Measurements from ENCODE around the gene BCL7A.

DNA sequence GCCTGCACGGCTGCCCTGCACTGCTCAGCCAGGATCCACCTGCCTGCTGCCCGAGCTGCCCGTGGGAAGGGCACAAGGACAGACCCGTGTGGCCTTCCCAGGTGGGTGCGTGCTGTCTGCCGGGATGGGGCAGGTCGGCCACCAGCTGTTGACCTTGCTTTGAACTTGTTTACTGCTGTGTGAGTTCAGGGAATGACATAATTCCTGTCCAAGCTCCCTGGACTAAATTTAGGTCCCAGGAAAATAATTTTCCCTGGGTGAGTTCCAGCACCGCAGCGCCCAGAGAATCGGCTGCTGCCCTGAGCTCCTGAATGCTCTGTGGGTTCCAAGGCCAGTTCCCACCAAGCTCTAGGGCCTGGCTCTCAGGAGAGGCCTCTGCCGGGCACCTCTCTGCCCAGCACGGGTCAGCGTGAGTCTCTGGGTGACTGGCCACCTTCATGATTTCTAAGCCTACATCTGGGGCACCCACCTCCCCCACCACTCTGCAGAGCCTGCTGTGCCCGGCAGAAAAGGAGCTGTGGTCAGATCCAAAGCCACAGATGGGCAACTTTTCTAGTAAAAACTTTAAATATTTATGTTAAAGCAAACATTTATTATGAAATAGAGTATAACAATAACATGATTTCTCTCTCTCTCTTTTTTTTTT is 29.7 kb downstream of the BCL7A start:
- TF ChIP-seq, protein P1, sequence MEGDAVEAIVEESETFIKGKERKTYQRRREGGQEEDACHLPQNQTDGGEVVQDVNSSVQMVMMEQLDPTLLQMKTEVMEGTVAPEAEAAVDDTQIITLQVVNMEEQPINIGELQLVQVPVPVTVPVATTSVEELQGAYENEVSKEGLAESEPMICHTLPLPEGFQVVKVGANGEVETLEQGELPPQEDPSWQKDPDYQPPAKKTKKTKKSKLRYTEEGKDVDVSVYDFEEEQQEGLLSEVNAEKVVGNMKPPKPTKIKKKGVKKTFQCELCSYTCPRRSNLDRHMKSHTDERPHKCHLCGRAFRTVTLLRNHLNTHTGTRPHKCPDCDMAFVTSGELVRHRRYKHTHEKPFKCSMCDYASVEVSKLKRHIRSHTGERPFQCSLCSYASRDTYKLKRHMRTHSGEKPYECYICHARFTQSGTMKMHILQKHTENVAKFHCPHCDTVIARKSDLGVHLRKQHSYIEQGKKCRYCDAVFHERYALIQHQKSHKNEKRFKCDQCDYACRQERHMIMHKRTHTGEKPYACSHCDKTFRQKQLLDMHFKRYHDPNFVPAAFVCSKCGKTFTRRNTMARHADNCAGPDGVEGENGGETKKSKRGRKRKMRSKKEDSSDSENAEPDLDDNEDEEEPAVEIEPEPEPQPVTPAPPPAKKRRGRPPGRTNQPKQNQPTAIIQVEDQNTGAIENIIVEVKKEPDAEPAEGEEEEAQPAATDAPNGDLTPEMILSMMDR (conservative IDR thresholded peaks at IDR 0.05; ENCODE audit: low read depth in 2 of 2), result no peak
- TF ChIP-seq POLR2AphosphoS5 (IDR thresholded peaks at IDR 0.05; ENCODE audit: low read depth), result no peak
- TF ChIP-seq, protein P2, sequence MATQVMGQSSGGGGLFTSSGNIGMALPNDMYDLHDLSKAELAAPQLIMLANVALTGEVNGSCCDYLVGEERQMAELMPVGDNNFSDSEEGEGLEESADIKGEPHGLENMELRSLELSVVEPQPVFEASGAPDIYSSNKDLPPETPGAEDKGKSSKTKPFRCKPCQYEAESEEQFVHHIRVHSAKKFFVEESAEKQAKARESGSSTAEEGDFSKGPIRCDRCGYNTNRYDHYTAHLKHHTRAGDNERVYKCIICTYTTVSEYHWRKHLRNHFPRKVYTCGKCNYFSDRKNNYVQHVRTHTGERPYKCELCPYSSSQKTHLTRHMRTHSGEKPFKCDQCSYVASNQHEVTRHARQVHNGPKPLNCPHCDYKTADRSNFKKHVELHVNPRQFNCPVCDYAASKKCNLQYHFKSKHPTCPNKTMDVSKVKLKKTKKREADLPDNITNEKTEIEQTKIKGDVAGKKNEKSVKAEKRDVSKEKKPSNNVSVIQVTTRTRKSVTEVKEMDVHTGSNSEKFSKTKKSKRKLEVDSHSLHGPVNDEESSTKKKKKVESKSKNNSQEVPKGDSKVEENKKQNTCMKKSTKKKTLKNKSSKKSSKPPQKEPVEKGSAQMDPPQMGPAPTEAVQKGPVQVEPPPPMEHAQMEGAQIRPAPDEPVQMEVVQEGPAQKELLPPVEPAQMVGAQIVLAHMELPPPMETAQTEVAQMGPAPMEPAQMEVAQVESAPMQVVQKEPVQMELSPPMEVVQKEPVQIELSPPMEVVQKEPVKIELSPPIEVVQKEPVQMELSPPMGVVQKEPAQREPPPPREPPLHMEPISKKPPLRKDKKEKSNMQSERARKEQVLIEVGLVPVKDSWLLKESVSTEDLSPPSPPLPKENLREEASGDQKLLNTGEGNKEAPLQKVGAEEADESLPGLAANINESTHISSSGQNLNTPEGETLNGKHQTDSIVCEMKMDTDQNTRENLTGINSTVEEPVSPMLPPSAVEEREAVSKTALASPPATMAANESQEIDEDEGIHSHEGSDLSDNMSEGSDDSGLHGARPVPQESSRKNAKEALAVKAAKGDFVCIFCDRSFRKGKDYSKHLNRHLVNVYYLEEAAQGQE (IDR thresholded peaks at IDR 0.05; ENCODE audit: unreplicated experiment), result no peak
